CMK (cell line): ENCODE data around the gene GDPGP1.
"Not testable (repeated sequence)": the region's sequence is repeated elsewhere in the genome, so short reads cannot be mapped to it uniquely, and the experiment has no call there.

ENCODE experiments used
- DNase-seq: peaks from one replicate; pipeline ENCODE4 v3.0.0-alpha.2; 2010; ENCODE audit warnings: low read depth

Gene GDPGP1

DNA sequence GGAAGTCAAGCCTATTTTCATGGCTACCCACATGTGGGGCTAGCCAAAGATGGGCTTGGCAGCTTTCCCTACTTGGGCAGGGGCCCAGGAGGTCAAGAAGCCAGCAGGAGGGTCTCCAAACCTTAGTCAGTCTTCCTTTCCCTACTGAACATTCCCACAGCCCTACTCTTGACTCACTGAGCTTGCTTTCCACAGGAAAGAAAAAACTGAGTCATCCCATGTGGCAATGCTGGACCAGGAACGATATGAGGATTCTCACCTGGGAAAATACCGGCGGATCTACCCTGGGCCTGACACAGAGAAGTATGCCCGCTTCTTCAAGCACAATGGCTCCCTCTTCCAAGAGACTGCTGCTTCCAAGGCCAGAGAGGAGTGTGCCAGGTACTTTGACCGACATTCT is 27.8 kb downstream of the GDPGP1 start:
- DNase-seq: no peak

GRCh38 chr15:90262426-90262825 is 28.4 kb downstream of the GDPGP1 start:
- no peak for DNase-seq

- DNase-seq: no peak
Observed at GRCh38 chr15:90264671-90265070, 30.7 kb downstream of the GDPGP1 start.

- peak; percentile 84 for DNase-seq
Observed at GRCh38 chr15:90265271-90266060, 31.5 kb downstream of the GDPGP1 start, which contains the start of gene NGRN. NGRN (plus strand) TSS chr15:90265672; CDS start chr15:90265713, 41 bp downstream.

GRCh38 chr15:90266061-90266431 is 32.0 kb downstream of the GDPGP1 start:
- DNase-seq: no peak

GRCh38 chr15:90266485-90266884 is 32.5 kb downstream of the GDPGP1 start:
- DNase-seq: no peak

GRCh38 chr15:90268415-90268814 is 34.4 kb downstream of the GDPGP1 start:
- DNase-seq: no peak

- DNase-seq: no peak
Observed at GRCh38 chr15:90270502-90271150, 36.6 kb downstream of the GDPGP1 start.

GRCh38 chr15:90271459-90272166 is 37.6 kb downstream of the GDPGP1 start:
- no peak for DNase-seq

DNA sequence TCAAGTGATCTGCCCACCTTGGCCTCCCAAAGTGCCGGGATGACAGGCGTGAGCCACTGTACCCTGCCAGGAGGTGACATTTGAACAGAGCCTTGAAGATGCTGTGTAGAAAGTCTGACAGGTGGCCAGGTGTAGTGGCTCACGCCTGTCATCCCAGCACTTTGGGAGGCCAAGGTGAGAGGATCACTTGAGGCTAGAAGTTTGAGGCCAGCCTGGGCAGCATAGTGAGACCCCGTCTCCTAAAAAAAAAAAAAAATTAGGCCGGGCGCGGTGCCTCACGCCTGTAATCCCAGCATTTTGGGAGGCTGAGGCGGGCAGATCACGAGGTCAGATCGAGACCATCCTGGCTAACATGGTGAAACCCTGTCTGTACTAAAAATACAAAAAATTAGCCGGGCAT is 44.5 kb downstream of the GDPGP1 start:
- not testable (repeated sequence) for DNase-seq

DNA sequence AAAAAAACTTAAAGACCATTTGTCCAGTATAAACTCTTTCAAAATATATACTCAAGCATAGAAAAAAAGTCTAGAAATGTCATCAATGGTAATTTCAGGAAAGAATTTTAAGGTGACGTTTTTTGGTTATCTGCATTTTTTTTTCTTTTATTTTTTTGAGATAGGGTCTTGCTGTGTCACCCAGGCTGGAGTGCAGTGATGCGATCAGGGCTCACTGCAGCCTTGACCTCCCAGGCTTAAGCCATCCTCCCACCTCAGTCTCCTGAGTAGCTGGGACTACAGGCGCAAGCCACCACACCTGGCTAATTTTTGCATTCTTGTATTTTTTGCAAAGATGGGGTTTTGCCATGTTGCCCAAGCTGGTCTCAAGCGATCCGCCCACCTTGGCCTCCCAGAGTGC is 46.7 kb downstream of the GDPGP1 start:
- DNase-seq: not testable (repeated sequence)

- not testable (repeated sequence) for DNase-seq
Observed at GRCh38 chr15:90281637-90282036, 47.6 kb downstream of the GDPGP1 start.

DNA sequence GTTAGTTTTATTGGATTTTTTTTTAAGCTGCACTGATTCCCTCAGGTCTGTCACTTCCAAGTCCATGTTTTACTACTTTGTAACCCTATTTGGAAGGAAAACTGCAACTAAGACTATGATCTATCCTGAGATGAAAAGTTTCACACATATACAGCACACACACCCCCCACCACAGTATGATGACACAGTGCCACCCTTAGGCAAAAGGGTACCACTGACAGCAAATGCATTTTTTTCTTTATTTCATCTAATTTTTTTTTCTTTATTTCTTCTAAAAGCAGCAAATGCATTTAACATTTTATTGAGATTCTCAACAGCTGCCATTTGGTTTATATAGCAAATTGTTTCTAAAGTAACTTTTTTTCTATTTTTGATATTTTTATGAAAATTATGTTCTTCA is 52.7 kb downstream of the GDPGP1 start:
- DNase-seq: no peak

GRCh38 chr15:90287101-90287500 is 53.1 kb downstream of the GDPGP1 start:
- no peak for DNase-seq

DNA sequence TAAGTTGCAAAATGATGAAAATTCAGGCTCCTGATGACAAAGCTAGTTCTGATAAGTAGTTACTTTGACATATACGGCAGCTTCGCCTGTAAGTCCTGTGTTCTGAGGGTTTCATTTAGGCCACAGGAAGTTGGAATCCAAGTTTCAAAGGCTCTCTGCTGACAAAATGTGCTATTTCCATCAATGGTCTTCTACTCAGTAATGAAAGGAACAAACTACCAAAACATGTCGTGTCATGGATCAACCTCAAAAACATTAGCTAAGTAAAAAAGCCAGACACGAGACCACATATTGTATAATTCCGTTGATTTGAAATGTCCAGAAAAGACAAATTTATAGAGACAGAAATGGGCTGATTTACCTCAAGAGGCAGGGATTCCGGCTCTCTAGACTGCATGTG is 53.9 kb downstream of the GDPGP1 start:
- DNase-seq: no peak

GRCh38 chr15:90291679-90292356 is 57.8 kb downstream of the GDPGP1 start:
- no peak for DNase-seq

DNA sequence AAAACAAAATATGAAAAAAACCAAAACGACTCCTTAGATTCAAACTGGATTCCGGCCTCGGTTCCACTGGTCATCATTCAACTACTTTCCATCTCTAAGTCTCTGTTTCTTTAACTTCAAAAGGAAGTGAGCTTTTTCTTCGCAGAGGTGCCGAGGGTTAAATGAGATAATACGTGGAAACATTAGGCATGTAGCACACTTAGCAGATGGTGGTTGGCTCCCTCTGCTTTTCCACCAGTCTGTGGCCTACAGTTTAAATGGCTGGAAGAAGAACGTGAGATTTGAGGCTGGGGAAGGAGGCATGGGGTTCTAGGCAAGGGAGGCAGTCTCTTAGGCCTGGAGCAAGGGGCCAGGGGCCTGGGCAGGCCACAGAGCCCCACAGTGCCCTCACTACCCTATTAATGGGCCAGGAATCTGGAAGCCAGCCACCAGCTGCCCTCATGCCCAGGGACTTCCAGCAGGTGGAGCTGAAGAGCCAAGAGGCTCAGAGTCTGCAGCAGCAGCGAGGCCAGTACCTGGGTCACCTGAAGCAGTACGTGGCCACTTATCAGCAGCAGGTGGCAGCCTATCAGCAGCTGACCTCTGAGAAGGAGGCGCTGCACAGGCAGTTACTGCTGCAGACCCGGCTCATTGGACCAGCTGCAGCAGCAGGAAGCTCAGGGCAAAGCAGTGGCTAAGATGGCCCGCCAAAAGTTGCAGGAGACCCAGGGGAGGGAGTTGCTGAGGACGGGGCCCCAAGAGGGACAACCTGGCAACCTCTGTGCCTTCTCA is 59.2 kb downstream of the GDPGP1 start:
- DNase-seq: not testable (repeated sequence)

- DNase-seq: no peak
Observed at GRCh38 chr15:90294159-90294558, 60.1 kb downstream of the GDPGP1 start.

DNA sequence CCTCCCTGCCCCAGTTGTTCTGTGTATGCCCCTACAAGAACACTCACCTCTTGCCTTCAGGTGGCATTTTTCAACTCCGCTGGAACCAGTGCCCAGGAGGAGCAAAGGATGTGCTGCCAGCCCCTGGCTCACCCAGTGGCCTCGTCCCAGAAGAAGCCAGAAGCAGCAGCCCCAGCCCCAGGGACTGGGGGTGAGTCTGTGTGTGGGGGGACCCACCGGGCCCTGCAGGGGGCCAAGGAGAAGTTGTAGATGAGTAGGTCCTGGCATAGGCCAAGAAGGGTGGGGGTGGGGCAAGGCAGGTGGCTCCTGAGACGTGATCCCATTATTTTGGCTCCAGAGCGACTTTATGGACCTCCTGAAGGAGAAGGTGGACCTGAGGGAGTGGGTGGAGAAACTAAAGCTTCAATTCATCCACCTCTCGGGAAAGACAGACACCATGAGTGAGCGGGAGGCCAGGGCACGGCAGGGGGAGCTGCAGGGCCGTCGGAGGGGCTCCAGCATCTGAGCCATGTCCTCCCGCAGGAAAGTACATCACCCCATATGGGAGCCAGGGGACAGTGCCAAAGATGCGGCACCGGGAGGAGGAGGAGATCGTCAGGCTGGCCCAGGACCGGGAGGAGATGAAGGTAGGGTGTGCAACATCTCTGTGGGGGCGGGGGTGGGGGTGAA is 60.7 kb downstream of the GDPGP1 start:
- no peak for DNase-seq

DNA sequence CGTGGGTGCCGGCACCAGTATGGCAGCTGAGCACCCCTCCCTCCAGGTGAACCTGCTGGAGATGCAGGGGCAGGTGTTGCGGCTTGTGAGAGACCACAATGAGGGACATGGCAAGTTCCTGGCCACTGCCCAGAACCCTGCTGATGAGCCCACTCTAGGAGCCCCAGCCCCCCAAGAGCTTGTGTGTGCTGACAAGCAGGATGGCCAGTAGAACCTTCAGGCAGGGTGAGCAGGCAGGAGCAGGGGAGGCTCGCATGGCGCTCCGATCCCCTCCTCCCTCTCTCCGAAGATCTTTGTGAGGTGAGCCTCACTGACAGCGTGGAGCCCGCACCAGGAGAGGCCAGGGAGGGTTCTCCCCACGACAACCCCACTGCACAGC is 61.2 kb downstream of the GDPGP1 start:
- DNase-seq: no peak
